GM12801 (cell line): ENCODE results near the gene ASIC1.

ENCODE experiments used
- TF ChIP-seq, protein P1 (sequence below): IDR thresholded peaks from one replicate; pipeline ENCODE4 v1.5.1; 2011; ENCODE audit warnings: control low read depth; ENCODE audit not compliant: insufficient read length; ENCODE audit errors: extremely low read depth

ASIC1 gene

DNA sequence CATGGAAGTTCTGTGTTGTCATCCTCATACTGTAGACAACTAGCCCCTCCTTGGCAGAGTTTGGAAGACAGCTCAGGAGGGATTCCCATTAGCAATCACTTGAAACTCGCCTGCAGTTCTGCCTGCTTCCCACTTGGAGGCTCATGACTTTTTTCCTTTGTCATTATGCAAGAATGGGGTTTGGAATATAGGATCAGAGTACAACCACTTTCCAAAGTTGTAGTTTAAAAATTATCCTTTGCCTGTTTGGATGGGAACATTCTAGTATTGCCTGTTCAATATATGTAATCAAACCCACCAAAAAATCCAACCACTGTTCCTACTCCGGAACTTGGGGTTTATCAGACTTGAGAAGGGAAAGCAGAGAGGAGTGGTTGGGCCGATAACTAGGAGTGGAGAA is 44.3 kb downstream of the ASIC1 start:
- TF ChIP-seq, protein P1, sequence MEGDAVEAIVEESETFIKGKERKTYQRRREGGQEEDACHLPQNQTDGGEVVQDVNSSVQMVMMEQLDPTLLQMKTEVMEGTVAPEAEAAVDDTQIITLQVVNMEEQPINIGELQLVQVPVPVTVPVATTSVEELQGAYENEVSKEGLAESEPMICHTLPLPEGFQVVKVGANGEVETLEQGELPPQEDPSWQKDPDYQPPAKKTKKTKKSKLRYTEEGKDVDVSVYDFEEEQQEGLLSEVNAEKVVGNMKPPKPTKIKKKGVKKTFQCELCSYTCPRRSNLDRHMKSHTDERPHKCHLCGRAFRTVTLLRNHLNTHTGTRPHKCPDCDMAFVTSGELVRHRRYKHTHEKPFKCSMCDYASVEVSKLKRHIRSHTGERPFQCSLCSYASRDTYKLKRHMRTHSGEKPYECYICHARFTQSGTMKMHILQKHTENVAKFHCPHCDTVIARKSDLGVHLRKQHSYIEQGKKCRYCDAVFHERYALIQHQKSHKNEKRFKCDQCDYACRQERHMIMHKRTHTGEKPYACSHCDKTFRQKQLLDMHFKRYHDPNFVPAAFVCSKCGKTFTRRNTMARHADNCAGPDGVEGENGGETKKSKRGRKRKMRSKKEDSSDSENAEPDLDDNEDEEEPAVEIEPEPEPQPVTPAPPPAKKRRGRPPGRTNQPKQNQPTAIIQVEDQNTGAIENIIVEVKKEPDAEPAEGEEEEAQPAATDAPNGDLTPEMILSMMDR: no peak

DNA sequence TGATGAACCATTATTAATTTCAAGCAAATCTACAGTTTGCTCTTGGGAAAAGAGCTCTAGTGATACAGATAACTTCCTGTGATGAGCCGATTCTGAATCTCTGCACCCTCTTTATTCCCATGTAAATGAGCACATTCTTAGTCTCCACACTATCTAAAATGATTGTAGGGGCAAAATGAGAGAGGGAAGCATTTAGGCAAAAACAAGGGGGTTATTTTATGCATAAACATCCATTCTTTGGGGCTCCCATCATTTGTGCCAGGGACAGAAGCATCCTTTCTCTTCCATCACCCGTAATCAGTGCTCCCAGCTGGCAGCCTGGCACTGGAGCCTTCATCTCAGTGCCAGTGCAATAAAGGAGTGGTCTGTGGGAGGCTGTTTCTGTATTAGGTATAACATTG is 44.7 kb downstream of the ASIC1 start:
- TF ChIP-seq, protein P1: no peak

DNA sequence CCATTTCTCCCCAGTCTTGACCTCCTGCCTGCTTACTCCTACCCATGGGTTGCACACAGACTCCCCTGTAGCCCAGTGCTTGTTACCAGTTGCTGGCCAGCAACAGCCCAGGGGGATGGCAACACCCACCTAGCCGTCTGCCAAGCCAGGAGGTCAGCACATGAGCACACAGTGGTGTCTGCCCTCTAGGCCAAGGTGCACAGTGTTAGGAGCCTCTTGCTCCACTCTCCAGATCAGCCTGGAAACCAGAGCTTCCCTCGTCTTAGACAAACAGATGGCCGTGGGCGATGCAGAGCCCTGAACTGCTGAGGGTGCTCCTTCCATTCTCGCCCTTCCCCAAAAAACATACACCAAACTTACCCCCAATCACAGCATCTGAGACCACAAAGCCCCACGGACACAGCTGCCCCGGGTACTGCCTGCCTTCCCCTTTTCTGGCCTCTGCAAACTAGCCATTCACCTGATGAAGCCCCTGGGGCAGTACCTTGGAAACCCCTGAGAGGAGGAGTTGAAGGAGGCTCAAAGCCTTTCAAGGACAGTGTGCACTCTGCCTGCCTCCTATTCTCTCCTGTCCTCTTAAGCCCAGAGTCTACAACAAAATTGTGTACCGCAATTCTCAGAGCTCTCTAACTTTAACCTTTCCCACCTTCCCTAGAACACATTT is 45.4 kb downstream of the ASIC1 start:
- TF ChIP-seq, protein P1: no peak

DNA sequence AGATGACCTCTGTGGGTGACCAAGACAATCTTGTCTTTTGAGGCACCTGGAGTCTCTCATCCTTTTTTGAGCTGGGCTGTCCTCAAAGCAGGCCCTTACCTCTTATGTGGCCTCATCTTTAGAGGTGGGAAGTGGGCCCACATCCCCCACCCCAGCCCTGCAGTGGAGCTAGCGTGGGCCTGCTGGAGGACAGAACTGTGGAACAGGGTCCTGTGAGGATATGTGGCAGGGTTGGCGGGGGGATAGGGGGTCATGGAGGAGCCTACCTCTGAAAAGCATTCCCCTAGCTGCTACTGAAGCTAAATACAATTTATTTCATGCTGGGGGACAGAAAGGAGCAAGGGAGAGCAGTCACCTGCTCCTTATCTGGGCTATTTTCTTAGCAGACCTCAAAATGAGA is 46.0 kb downstream of the ASIC1 start:
- TF ChIP-seq, protein P1: no peak

DNA sequence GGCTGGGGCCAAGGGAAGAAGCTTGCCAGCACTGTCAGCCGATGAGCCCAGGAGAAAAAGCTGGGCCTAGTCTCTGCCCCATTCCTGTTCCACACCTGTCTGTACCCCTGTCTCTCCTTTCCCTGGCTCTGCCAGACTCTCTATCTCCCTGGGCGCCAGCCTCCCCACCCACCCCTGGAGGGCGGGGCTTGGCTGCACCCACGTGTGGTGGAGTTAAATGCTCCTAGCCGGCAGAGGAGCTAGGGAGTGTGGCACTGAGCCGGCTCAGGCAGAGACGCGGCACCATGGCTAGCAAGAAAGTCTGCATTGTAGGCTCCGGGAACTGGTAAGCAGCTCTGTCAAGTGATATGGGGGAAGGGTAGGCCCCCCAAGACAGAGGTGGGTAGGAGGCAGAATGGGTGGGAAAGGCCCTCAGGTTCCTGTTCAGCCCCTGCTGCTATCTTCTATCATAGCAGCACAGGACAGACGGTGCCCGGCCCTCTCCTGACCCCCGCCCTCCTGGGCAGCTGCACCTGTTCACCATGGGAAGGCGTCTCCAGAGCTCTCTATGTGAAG is 46.4 kb downstream of the ASIC1 start, which contains the start of gene GPD1:
Gene GPD1, plus strand, starts transcription at position 242 of the 555 bp plus-strand sequence. Its CDS starts 43 bp downstream, at position 285.
- TF ChIP-seq, protein P1: no peak

DNA sequence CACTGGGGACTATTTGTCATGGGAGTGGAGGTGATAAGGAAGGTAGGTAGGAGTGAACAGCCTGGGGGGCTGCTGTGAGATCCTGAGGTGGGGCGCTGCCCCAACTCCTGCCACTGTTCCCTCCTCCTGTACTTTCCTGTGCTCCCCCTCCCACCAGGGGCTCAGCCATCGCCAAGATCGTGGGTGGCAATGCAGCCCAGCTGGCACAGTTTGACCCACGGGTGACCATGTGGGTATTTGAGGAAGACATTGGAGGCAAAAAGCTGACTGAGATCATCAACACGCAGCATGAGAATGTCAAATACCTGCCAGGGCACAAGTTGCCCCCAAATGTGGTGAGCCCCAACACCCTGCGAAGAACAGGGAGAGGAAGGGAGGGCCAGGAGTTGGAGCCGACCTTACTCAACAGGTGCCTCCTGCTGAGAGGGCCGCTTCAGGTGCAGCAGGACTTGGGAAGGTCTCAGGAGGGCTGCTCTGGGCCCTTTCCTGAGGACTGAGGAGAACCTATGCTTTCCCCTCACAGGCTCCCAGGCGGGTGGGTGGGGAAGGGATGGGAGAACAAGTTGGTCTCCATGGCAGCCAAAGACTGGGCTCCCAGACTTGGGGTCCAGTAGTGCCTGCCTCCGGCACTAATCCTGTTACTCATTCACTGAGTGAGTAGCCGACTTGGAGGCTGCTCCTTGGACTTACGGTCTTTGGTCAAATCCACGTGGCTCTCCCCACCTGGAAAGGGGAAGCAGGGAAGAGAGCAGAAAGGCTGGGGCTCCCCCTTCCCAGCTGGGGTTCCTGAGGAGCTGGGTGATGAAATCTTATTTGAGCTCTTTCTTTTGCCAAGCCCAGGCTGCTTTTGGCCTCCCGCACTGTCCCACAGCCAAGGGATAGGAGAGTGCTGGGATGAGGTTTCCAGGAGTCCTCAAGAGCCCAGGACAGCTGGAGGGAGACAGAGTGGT is 47.3 kb downstream of the ASIC1 start:
- TF ChIP-seq, protein P1: no peak

DNA sequence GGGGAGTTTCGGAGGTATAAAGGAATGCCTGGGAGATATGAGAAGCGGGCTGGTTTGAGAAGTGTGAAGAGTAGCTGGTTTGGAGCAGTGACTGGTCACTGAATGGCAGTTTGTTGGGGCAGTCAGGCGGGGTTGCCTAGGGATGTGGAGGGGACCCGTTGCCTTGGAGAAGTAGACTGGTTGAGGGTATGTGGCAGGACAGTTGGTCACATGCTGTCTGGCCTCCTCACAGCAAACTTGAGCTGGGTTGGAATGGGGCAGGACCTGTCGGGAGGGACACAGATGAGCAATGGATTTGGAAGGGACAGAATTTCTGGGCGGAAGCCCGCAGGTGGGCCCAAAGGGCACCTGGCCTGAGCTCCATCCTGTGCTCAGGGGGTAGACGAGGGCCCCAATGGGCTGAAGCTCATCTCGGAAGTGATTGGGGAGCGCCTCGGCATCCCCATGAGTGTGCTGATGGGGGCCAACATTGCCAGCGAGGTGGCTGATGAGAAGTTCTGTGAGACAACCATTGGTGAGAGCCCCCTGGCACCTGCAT is 48.6 kb downstream of the ASIC1 start:
- TF ChIP-seq, protein P1: no peak
